GM13977 (cell line): ENCODE measurements around the gene GPC5.
"Not testable (repeated sequence)": the region's sequence is repeated elsewhere in the genome, so short reads cannot be mapped to it uniquely, and the experiment has no call there.

Source experiments
- DNase-seq: peaks from one replicate; pipeline ENCODE4 v3.0.0; 2012; ENCODE audit warnings: low spot score
- CTCF ChIP-seq: IDR thresholded peaks from 2 replicates; pipeline ENCODE4 v1.5.1; 2012; ENCODE audit warnings: mild to moderate bottlenecking, control low read depth; ENCODE audit not compliant: insufficient read depth; ENCODE audit errors: extremely low read depth, missing control alignments
- in situ Hi-C: fragments of 300-500 bp; cut with MboI; formaldehyde crosslinking; loops from one replicate; pipeline ENCODE4 v1.12.0; 2022; ENCODE audit warnings: low sequenced_read_pairs, low pct_unique_long_range_greater_than_20kb, mixed read lengths, inconsistent platforms; ENCODE audit not compliant: unreplicated experiment

The GPC5 gene

GRCh38 chr13:91401920-91402319 is 3.5 kb downstream of the GPC5 start:
- in situ Hi-C loops = loop anchor here (25.0 kb wide), 1 partner anchor 265 kb away; no protein-coding TSS in a partner anchor
- no peak for DNase-seq
- TF ChIP-seq CTCF = no peak

GRCh38 chr13:91405240-91405639 is 6.8 kb downstream of the GPC5 start:
- in situ Hi-C loops = loop anchor here (25.0 kb wide), 1 partner anchor 268 kb away; no protein-coding TSS in a partner anchor
- no peak for DNase-seq
- TF ChIP-seq CTCF = no peak

- peak; percentile 57 for TF ChIP-seq CTCF
- peak; percentile 47 for DNase-seq
- in situ Hi-C loops = loop anchor here (25.0 kb wide), 1 partner anchor 269 kb away; no protein-coding TSS in a partner anchor
These were observed 8.2 kb downstream of the GPC5 start for GRCh38 chr13:91406619-91407018.

GRCh38 chr13:91408971-91409370 is 10.6 kb downstream of the GPC5 start:
- no peak for TF ChIP-seq CTCF
- in situ Hi-C loops = loop anchor here (25.0 kb wide), 1 partner anchor 272 kb away; no protein-coding TSS in a partner anchor
- DNase-seq = no peak

- in situ Hi-C loops = loop anchor here (25.0 kb wide), 1 partner anchor 279 kb away; no protein-coding TSS in a partner anchor
These were observed 18.2 kb downstream of the GPC5 start for GRCh38 chr13:91416579-91416978.

GRCh38 chr13:91417660-91418325 is 19.4 kb downstream of the GPC5 start:
- in situ Hi-C loops = loop anchor here (25.0 kb wide), 1 partner anchor 280 kb away; no protein-coding TSS in a partner anchor

More at GRCh38 chr13:91416579-91416978, 18.2 kb downstream of the GPC5 start:
- DNase-seq = not testable (repeated sequence)

More at GRCh38 chr13:91417660-91418325, 19.4 kb downstream of the GPC5 start:
- DNase-seq = no peak
- no peak for TF ChIP-seq CTCF
